Loucy (cell line): ENCODE data around the gene TBX10.
A peak's percentile ranks its signal among the peaks of the same experiment; 100 is the strongest.

ENCODE experiments used
- H2AFZ ChIP-seq: fragments of 200-600 bp; sonication (generic); 2 replicates; pipeline ENCODE4 v1.6.0; 2016; ENCODE audit warnings: antibody characterized with exemption, mild to moderate bottlenecking, low read length, moderate library complexity
- H3F3A ChIP-seq: fragments of 200-600 bp; 2 replicates; pipeline ENCODE4 v1.6.0; 2016; ENCODE audit warnings: antibody characterized with exemption, low read depth, mild to moderate bottlenecking
- H3K27me3 ChIP-seq: fragments of 200-600 bp; sonication (generic); 2 replicates; pipeline ENCODE4 v1.6.1; 2014; ENCODE audit warnings: low read length, mild to moderate bottlenecking; ENCODE audit not compliant: insufficient read depth, poor library complexity, severe bottlenecking
- H3K36me3 ChIP-seq: fragments of 200-600 bp; sonication (generic); 2 replicates; pipeline ENCODE4 v1.6.1; 2016; ENCODE audit warnings: low read length; ENCODE audit not compliant: insufficient read depth
- H3K4me1 ChIP-seq: fragments of 200-600 bp; sonication (generic); 2 replicates; pipeline ENCODE4 v1.5.1; 2014; ENCODE audit warnings: low read length, mild to moderate bottlenecking; ENCODE audit not compliant: insufficient read depth, poor library complexity, severe bottlenecking
- H3K4me2 ChIP-seq: fragments of 200-600 bp; sonication (generic); 2 replicates; pipeline ENCODE4 v1.6.0; 2014; ENCODE audit warnings: antibody characterized with exemption, low read length, low read depth, mild to moderate bottlenecking; ENCODE audit not compliant: poor library complexity, severe bottlenecking
- H3K4me3 ChIP-seq: fragments of 200-600 bp; sonication (generic); 2 replicates; pipeline ENCODE4 v1.5.1; 2014; ENCODE audit warnings: low read length, mild to moderate bottlenecking, mixed read lengths; ENCODE audit not compliant: poor library complexity, severe bottlenecking
- H3K79me2 ChIP-seq: fragments of 200-600 bp; sonication (generic); 2 replicates; pipeline ENCODE4 v1.6.1; 2014; ENCODE audit warnings: low read length; ENCODE audit not compliant: insufficient read depth
- H3K9ac ChIP-seq: fragments of 200-600 bp; sonication (generic); 2 replicates; pipeline ENCODE4 v1.6.0; 2014; ENCODE audit warnings: mild to moderate bottlenecking, low read depth, low read length, moderate library complexity; ENCODE audit not compliant: poor library complexity, severe bottlenecking
- H3K9me2 ChIP-seq: fragments of 200-600 bp; sonication (generic); replicated peaks from 2 replicates; pipeline ENCODE4 v1.6.1; 2016; ENCODE audit warnings: low read depth, low read length, mixed read lengths
- H3K9me3 ChIP-seq: fragments of 200-600 bp; sonication (generic); 2 replicates; pipeline ENCODE4 v1.6.1; 2014; ENCODE audit warnings: mild to moderate bottlenecking, antibody characterized with exemption, low read length, low read depth; ENCODE audit not compliant: insufficient read depth
- H4K20me1 ChIP-seq: fragments of 200-600 bp; sonication (generic); 2 replicates; pipeline ENCODE4 v1.6.0; 2014; ENCODE audit warnings: antibody characterized with exemption, low read length, mild to moderate bottlenecking; ENCODE audit not compliant: insufficient read depth, poor library complexity, severe bottlenecking
- CTCF ChIP-seq: fragments of 200-600 bp; sonication (generic); conservative IDR thresholded peaks from 2 replicates; pipeline ENCODE4 v1.5.1; 2014; ENCODE audit warnings: mild to moderate bottlenecking, antibody characterized with exemption, low read length
- EZH2phosphoT487 ChIP-seq: fragments of 200-600 bp; IDR thresholded peaks from 2 replicates; pipeline ENCODE4 v1.6.1; 2018; ENCODE audit warnings: antibody characterized with exemption, mild to moderate bottlenecking, moderate library complexity, borderline replicate concordance

TBX10 gene

GRCh38 chr11:67670316-67671210, 31.0 kb upstream of the TBX10 start:
- no peak overlapping the region for H2AFZ ChIP-seq
- H4K20me1 ChIP-seq = no peaks in the 10 kb centered on the region
- no peaks in the 10 kb centered on the region for H3F3A ChIP-seq
- TF ChIP-seq EZH2phosphoT487 (no peak), CTCF (no peak)
- no peak overlapping the region for H3K4me3 ChIP-seq
- H3K79me2 ChIP-seq = no peaks in the 10 kb centered on the region
- H3K36me3 ChIP-seq = no peaks in the 10 kb centered on the region
- H3K27me3 ChIP-seq = no peaks in the 10 kb centered on the region
- no peak overlapping the region for H3K9ac ChIP-seq
- no peaks in the 10 kb centered on the region for H3K9me3 ChIP-seq
- H3K9me2 ChIP-seq = no peaks in the 10 kb centered on the region
- H3K4me1 ChIP-seq = peaks cover 11% of the 10 kb centered on the region
- no peak overlapping the region for H3K4me2 ChIP-seq

DNA sequence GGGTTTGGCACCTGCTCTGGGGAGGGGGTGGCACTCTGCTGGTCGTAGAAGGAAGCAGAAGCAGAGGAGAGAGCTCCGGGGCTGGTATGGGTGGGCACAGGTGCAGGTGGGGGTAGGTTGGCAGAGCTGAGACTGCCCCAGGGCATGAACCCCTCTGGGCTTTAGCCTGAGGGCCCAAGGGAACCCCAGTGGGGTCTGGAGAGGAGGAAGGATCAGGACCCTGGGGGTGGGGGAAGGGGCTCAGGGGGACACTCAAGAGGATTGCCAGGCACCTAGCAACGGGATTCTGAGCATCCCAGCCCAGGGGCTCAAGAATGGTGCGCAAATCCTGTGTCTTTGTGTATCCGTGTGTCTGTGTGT, 28.6 kb upstream of the TBX10 start:
- Histone ChIP-seq H4K20me1 (no peaks in the 10 kb centered on the region), H3K36me3 (no peaks in the 10 kb centered on the region), H3K9me2 (no peaks in the 10 kb centered on the region), H3K9me3 (no peaks in the 10 kb centered on the region), H3K4me1 (peaks cover 11% of the 10 kb centered on the region), H3K27me3 (no peaks in the 10 kb centered on the region), H3K79me2 (no peaks in the 10 kb centered on the region), H3F3A (no peaks in the 10 kb centered on the region), H3K4me3 (peak overlapping the region; percentile 31), H3K4me2 (peak overlapping the region; percentile 51), H3K9ac (peak overlapping the region; percentile 34), H2AFZ (peak overlapping the region; percentile 32; the same call in 1 of the 2 replicates)
- TF ChIP-seq EZH2phosphoT487 (no peak), CTCF (no peak)

DNA sequence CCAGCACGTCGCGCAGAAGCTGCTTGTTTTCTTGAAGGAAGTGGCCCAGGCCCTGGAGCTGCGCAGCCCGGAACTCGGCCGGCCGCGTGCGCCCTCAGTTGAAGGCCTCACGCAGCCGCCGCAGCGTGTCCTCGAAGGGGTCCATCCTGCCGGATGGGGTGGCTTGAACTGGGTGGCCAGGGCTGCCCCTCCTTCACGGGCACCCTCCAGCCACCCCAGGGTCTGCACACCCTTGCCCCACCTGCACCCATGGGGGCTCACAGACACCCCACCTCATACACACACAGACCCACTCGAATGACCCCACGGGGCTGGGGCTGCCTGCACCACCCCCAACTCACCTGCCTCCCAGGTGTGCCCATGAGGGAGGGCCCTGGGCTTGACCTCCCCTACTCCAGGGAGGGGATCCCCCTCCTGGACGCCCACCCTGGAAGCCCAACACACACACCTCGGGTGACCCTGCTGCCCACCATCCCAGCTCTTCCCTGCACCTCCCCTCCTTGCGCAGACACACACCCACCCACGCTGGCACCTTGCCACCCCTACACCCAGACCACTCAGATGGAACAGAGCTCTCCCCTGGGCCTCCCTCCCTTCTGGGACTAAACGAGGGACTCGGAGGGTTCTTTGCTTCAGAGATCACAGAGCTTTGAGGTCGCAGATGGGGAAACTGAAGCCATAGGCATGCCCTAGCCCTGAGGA, 28.1 kb upstream of the TBX10 start:
- Histone ChIP-seq H3K79me2 (no peaks in the 10 kb centered on the region), H3F3A (no peaks in the 10 kb centered on the region), H3K4me3 (peak overlapping the region; percentile 31), H3K9ac (peak overlapping the region; percentile 34), H4K20me1 (no peaks in the 10 kb centered on the region), H3K36me3 (no peaks in the 10 kb centered on the region), H3K27me3 (no peaks in the 10 kb centered on the region), H3K9me3 (no peaks in the 10 kb centered on the region), H3K9me2 (no peaks in the 10 kb centered on the region), H3K4me1 (peaks cover 11% of the 10 kb centered on the region), H3K4me2 (peak overlapping the region; percentile 51), H2AFZ (peak overlapping the region; percentile 32; the same call in 1 of the 2 replicates)
- TF ChIP-seq EZH2phosphoT487 = no peak
- TF ChIP-seq CTCF = no peak
